HepG2 (cell line): ENCODE results near the gene REEP6. TPM values are rescaled to one million over a fixed set of nuclear protein-coding genes. Genes with fewer than 3 reads are reported as not detected.

Source experiments
- ARID3A ChIP-seq: IDR thresholded peaks from 2 replicates; pipeline ENCODE4 v1.6.1; 2012; ENCODE audit warnings: low read depth, low read length, improper control_type of control experiment
- GPBP1L1 ChIP-seq: sonication (generic); formaldehyde crosslinking; IDR thresholded peaks from 2 replicates; pipeline ENCODE4 v1.5.0; 2020; ENCODE audit warnings: mild to moderate bottlenecking, missing genetic modification reagents
- HDAC1 ChIP-seq: sonication (generic); formaldehyde crosslinking; IDR thresholded peaks from 2 replicates; pipeline ENCODE4 v1.5.1; 2020; ENCODE audit warnings: mild to moderate bottlenecking, missing genetic modification reagents
- HMG20B ChIP-seq: conservative IDR thresholded peaks from 2 replicates; pipeline ENCODE4 v1.6.1; 2016; ENCODE audit warnings: missing genetic modification reagents, missing compliant biosample characterization
- HOXA3 ChIP-seq: sonication (generic); formaldehyde crosslinking; IDR thresholded peaks from 2 replicates; pipeline ENCODE4 v1.5.0; 2020; ENCODE audit warnings: missing genetic modification reagents
- IKZF4 ChIP-seq: sonication (generic); formaldehyde crosslinking; IDR thresholded peaks from 2 replicates; pipeline ENCODE4 v1.5.1; 2020; ENCODE audit warnings: borderline replicate concordance, mild to moderate bottlenecking, low read depth, missing genetic modification reagents; ENCODE audit errors: not compliant biosample characterization
- IRF9 ChIP-seq: sonication (generic); formaldehyde crosslinking; IDR thresholded peaks from 2 replicates; pipeline ENCODE4 v1.8.0; 2022; ENCODE audit warnings: missing genetic modification reagents, mild to moderate bottlenecking, borderline replicate concordance
- JUND ChIP-seq: sonication (generic); formaldehyde crosslinking; IDR thresholded peaks from 2 replicates; pipeline ENCODE4 v1.8.0; 2022; ENCODE audit warnings: mild to moderate bottlenecking, missing genetic modification reagents
- MNT ChIP-seq: fragments of 450-650 bp; IDR thresholded peaks from 2 replicates; pipeline ENCODE4 v1.6.1; 2016
- NRL ChIP-seq: sonication (generic); formaldehyde crosslinking; IDR thresholded peaks from 2 replicates; pipeline ENCODE4 v1.5.0; 2020; ENCODE audit warnings: missing genetic modification reagents, mild to moderate bottlenecking, moderate library complexity, borderline replicate concordance
- RCOR2 ChIP-seq: IDR thresholded peaks from 2 replicates; pipeline ENCODE4 v1.6.1; 2016; ENCODE audit warnings: missing biosample characterization, missing genetic modification reagents
- ZGPAT ChIP-seq: IDR thresholded peaks from 2 replicates; pipeline ENCODE4 v1.6.1; 2016; ENCODE audit warnings: mild to moderate bottlenecking
- ZNF512B ChIP-seq: sonication (generic); formaldehyde crosslinking; IDR thresholded peaks from 2 replicates; pipeline ENCODE4 v1.5.1; 2020; ENCODE audit warnings: missing genetic modification reagents, mild to moderate bottlenecking, borderline replicate concordance
- ZNF577 ChIP-seq: sonication (generic); formaldehyde crosslinking; IDR thresholded peaks from 2 replicates; pipeline ENCODE4 v1.4.0; 2020; ENCODE audit warnings: mild to moderate bottlenecking, low read depth, missing genetic modification reagents, borderline replicate concordance
- ZNF691 ChIP-seq: sonication (generic); formaldehyde crosslinking; IDR thresholded peaks from 2 replicates; pipeline ENCODE4 v1.4.0; 2020; ENCODE audit warnings: missing genetic modification reagents, low read depth, mild to moderate bottlenecking, borderline replicate concordance
- polyA plus RNA-seq, 8 experiments: library from polyadenylated mRNA; depleted of rRNA in 3 of 8; stranded (reverse) in 7 of 8; unstranded in 1 of 8; fragments of >200 nt; fragmentation: Illumina TruSeq in 4 of 8; extraction: Trizol in 4 of 8; gene quantifications; 2 replicates each; pipeline versions ENCODE4 v1.2.1 to v1.2.3, GENCODE V29; 2011 to 2016; ENCODE audit warnings: low read depth in 4 of 8, missing spikeins in 1 of 8, mixed read lengths in 1 of 8; ENCODE audit not compliant: insufficient read depth in 1 of 8
- total RNA-seq, 5 experiments: library from RNA; depleted of rRNA; stranded (reverse); fragments of >200 nt; fragmentation: Illumina TruSeq; extraction: Trizol; gene quantifications; 2 replicates each; pipeline ENCODE4 v1.2.3, GENCODE V29; 2016; ENCODE audit warnings: low read depth in 1 of 5

Gene REEP6
- total and polyA plus RNA-seq, 2 of the 13 experiments (the other 11 are each of a cell fraction or from before 2014, with no cell fraction given): 10.0 to 28.8 TPM

GRCh38 chr19:1501200-1501595 lies 10.2 kb downstream of the REEP6 start (continued):
- TF ChIP-seq ZNF577 (CRISPR knock-in tag) (no peak), ARID3A (0 out of 2 replicates have a peak, but pooled peaks have one; percentile 17), RCOR2 (CRISPR knock-in tag) (no peak), ZGPAT (CRISPR knock-in tag) (no peak), HMG20B (CRISPR knock-in tag) (no peak), HOXA3 (CRISPR knock-in tag) (0 out of 2 replicates have a peak, but pooled peaks have one; percentile 15), IRF9 (no peak), JUND (CRISPR knock-in tag) (no peak), ZNF691 (CRISPR knock-in tag) (no peak), NRL (CRISPR knock-in tag) (no peak), HDAC1 (no peak), GPBP1L1 (CRISPR knock-in tag) (no peak), IKZF4 (no peak), MNT (no peak), ZNF512B (CRISPR knock-in tag) (no peak)
